C1 segment of cervical spinal cord (tissue), 14 donors: ENCODE measurements around the gene ITGB2.

Experiments used
- DNase-seq, 14 donors: peaks; one replicate each; lab custom pipeline; 2025; lab: John Stamatoyannopoulos, UW

The ITGB2 gene

GRCh38 chr21:44850208-44850800, 70.4 kb downstream of the ITGB2 start:
- no peak for DNase-seq

- DNase-seq, result no peak
Observed at GRCh38 chr21:44849616-44850130, 71.0 kb downstream of the ITGB2 start.

- no peak for DNase-seq
Observed at GRCh38 chr21:44848821-44849521, 71.7 kb downstream of the ITGB2 start.

GRCh38 chr21:44847261-44848056, 73.2 kb downstream of the ITGB2 start:
- no peak for DNase-seq

GRCh38 chr21:44846485-44847260, 74.0 kb downstream of the ITGB2 start:
- peak in 4 of 14 donors; percentile 13 to 43 (median 20) for DNase-seq

GRCh38 chr21:44846224-44846484, 74.5 kb downstream of the ITGB2 start:
- no peak for DNase-seq

- peak in 8 of 14 donors; percentile 5 to 37 (median 21) for DNase-seq
Observed at GRCh38 chr21:44845418-44846223, 75.1 kb downstream of the ITGB2 start.

- no peak for DNase-seq
Observed at GRCh38 chr21:44844256-44844655, 76.4 kb downstream of the ITGB2 start.

- no peak for DNase-seq
Observed at GRCh38 chr21:44842721-44843445, 77.8 kb downstream of the ITGB2 start.

- DNase-seq, result no peak
Observed at GRCh38 chr21:44842087-44842486, 78.6 kb downstream of the ITGB2 start.

GRCh38 chr21:44840771-44841170, 79.9 kb downstream of the ITGB2 start:
- no peak for DNase-seq

GRCh38 chr21:44838951-44839350, 81.7 kb downstream of the ITGB2 start:
- no peak for DNase-seq

- no peak for DNase-seq
Observed at GRCh38 chr21:44838039-44838895, 82.4 kb downstream of the ITGB2 start.

GRCh38 chr21:44837537-44837936, 83.2 kb downstream of the ITGB2 start:
- DNase-seq, result no peak

- DNase-seq, result peak in 2 of 14 donors; percentile 10 to 33
Observed at GRCh38 chr21:44836666-44837471, 83.8 kb downstream of the ITGB2 start.

- DNase-seq, result no peak
Observed at GRCh38 chr21:44836349-44836665, 84.4 kb downstream of the ITGB2 start.
